Fibroblast of lung (primary cell): ENCODE data around the gene OR10H1. TPM values are rescaled to one million over a fixed set of nuclear protein-coding genes. Genes with fewer than 3 reads are reported as not detected.

Experiments
- DNase-seq, 2 donors: peaks; one replicate each; pipeline versions ENCODE4 v3.0.0 to v3.0.0-alpha.2; 2010; ENCODE audit warnings: low read depth in 2 of 2
- H2AFZ ChIP-seq: 2 replicates; pipeline ENCODE4 v1.5.1; 2012; ENCODE audit warnings: low read length, control low read depth, inconsistent platforms
- H3K27ac ChIP-seq: 2 replicates; pipeline ENCODE4 v1.5.1; 2011; ENCODE audit warnings: low read length, control low read depth; ENCODE audit not compliant: insufficient read depth
- H3K27me3 ChIP-seq: 2 replicates; pipeline ENCODE4 v1.5.1; 2011; ENCODE audit warnings: mild to moderate bottlenecking, low read length; ENCODE audit not compliant: control insufficient read depth, insufficient read depth
- H3K36me3 ChIP-seq: 2 replicates; pipeline ENCODE4 v1.5.1; 2011; ENCODE audit warnings: low read length; ENCODE audit not compliant: control insufficient read depth, insufficient read depth
- H3K4me1 ChIP-seq: 2 replicates; pipeline ENCODE4 v1.5.1; 2011; ENCODE audit warnings: low read length; ENCODE audit not compliant: control insufficient read depth, insufficient read depth; ENCODE audit errors: extremely low read depth
- H3K4me2 ChIP-seq: 2 replicates; pipeline ENCODE4 v1.5.1; 2011; ENCODE audit warnings: low read length, control low read depth; ENCODE audit not compliant: insufficient read depth; ENCODE audit errors: extremely low read depth
- H3K4me3 ChIP-seq, 4 experiments: fragments of 200-600 bp in 1 of 4; sonication (generic) in 1 of 4; replicated peaks in 1 of 4; 2 replicates each; pipeline ENCODE4 v1.5.1; 2011 to 2016; ENCODE audit warnings: low read length in 4 of 4, low read depth in 3 of 4, mild to moderate bottlenecking in 3 of 4, control low read depth in 2 of 4, inconsistent platforms in 1 of 4, mixed read lengths in 1 of 4; ENCODE audit not compliant: insufficient read depth in 1 of 4; ENCODE audit errors: control extremely low read depth in 1 of 4
- H3K79me2 ChIP-seq: 2 replicates; pipeline ENCODE4 v1.5.1; 2012; ENCODE audit warnings: mild to moderate bottlenecking, low read length, inconsistent platforms; ENCODE audit not compliant: control insufficient read depth, insufficient read depth
- H3K9ac ChIP-seq: 2 replicates; pipeline ENCODE4 v1.5.1; 2011; ENCODE audit warnings: mild to moderate bottlenecking, low read length, control low read depth; ENCODE audit not compliant: insufficient read depth
- H3K9me3 ChIP-seq: 2 replicates; pipeline ENCODE4 v1.5.1; 2012; ENCODE audit warnings: low read depth, low read length; ENCODE audit not compliant: control insufficient read depth, insufficient read depth
- H4K20me1 ChIP-seq: 2 replicates; pipeline ENCODE4 v1.5.1; 2011; ENCODE audit warnings: low read length; ENCODE audit not compliant: control insufficient read depth, insufficient read depth; ENCODE audit errors: extremely low read depth
- EZH2 ChIP-seq: IDR thresholded peaks from 2 replicates; pipeline ENCODE4 v1.5.1; 2012; ENCODE audit warnings: low read length, control low read depth, mild to moderate bottlenecking; ENCODE audit errors: missing control alignments
- polyA plus RNA-seq, 2 donors: library from polyadenylated mRNA; depleted of rRNA in 1 of 2; stranded (reverse) in 1 of 2; unstranded in 1 of 2; fragments of >200 nt; gene quantifications; 2 replicates each; pipeline ENCODE4 v1.2.1, GENCODE V29; 2011 to 2012; ENCODE audit warnings: missing spikeins in 1 of 2
- total RNA-seq: library from RNA; depleted of rRNA; stranded (reverse); fragments of >200 nt; gene quantifications from 2 replicates; pipeline ENCODE4 v1.2.1, GENCODE V29; 2014
- TF ChIP-seq, protein P1 (sequence below), 2 donors: IDR thresholded peaks in 1 of 2; conservative IDR thresholded peaks in 1 of 2; 1 replicate in 1 of 2; 2 replicates in 1 of 2; pipeline ENCODE4 v1.5.1; 2011 to 2012; ENCODE audit warnings: low read length in 2 of 2, control low read depth in 1 of 2, inconsistent platforms in 1 of 2, low read depth in 1 of 2, mild to moderate bottlenecking in 1 of 2

The OR10H1 gene
- total and polyA plus RNA-seq, 2 donors (not counting 1 experiment from before 2014, with no cell fraction given), result not detected

DNA sequence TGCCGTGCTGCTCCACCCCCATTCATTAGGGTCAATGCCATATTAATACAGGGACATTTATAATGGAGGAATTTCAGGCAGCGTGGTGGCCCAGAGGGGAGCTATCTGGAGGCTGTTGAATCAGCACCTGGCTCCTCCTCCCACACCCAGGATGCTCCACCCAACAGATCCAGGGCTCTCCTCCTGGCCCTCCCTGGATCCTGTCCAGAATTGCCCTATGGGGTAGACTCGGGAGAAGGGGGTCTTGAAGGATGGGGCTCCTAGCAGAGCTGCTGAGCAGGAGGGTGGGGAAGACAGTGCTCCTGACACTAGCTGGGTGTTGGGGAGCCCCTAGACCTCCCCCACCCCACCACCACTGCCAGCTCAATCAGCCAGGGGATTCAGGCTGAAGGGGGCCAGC, 33.3 kb downstream of the OR10H1 start:
- no peak overlapping the region for H3K27ac ChIP-seq
- H3K4me1 ChIP-seq, result no peaks in the 10 kb centered on the region
- H3K27me3 ChIP-seq, result no peaks in the 10 kb centered on the region
- no peak for DNase-seq
- no peak overlapping the region for H3K9ac ChIP-seq
- H3K79me2 ChIP-seq, result no peaks in the 10 kb centered on the region
- H3K4me3 ChIP-seq, result no peak overlapping the region
- no peaks in the 10 kb centered on the region for H3K9me3 ChIP-seq
- no peak overlapping the region for H3K4me2 ChIP-seq
- no peak overlapping the region for H2AFZ ChIP-seq
- no peaks in the 10 kb centered on the region for H3K36me3 ChIP-seq
- TF ChIP-seq, protein P1, sequence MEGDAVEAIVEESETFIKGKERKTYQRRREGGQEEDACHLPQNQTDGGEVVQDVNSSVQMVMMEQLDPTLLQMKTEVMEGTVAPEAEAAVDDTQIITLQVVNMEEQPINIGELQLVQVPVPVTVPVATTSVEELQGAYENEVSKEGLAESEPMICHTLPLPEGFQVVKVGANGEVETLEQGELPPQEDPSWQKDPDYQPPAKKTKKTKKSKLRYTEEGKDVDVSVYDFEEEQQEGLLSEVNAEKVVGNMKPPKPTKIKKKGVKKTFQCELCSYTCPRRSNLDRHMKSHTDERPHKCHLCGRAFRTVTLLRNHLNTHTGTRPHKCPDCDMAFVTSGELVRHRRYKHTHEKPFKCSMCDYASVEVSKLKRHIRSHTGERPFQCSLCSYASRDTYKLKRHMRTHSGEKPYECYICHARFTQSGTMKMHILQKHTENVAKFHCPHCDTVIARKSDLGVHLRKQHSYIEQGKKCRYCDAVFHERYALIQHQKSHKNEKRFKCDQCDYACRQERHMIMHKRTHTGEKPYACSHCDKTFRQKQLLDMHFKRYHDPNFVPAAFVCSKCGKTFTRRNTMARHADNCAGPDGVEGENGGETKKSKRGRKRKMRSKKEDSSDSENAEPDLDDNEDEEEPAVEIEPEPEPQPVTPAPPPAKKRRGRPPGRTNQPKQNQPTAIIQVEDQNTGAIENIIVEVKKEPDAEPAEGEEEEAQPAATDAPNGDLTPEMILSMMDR (conservative IDR thresholded peaks at IDR 0.05 in 1 of 2, IDR thresholded peaks at IDR 0.05 in 1 of 2; ENCODE audit: low read depth in 1 of 2, low read length in 2 of 2), result no peak
- no peak for TF ChIP-seq EZH2
- no peaks in the 10 kb centered on the region for H4K20me1 ChIP-seq

GRCh38 chr19:15781661-15782060, 33.8 kb downstream of the OR10H1 start:
- Histone ChIP-seq H3K79me2 (no peaks in the 10 kb centered on the region), H3K4me2 (no peak overlapping the region)
- TF ChIP-seq, protein P1 (conservative IDR thresholded peaks at IDR 0.05 in 1 of 2, IDR thresholded peaks at IDR 0.05 in 1 of 2; ENCODE audit: low read depth in 1 of 2, low read length in 2 of 2), result no peak
- no peak for TF ChIP-seq EZH2

DNA sequence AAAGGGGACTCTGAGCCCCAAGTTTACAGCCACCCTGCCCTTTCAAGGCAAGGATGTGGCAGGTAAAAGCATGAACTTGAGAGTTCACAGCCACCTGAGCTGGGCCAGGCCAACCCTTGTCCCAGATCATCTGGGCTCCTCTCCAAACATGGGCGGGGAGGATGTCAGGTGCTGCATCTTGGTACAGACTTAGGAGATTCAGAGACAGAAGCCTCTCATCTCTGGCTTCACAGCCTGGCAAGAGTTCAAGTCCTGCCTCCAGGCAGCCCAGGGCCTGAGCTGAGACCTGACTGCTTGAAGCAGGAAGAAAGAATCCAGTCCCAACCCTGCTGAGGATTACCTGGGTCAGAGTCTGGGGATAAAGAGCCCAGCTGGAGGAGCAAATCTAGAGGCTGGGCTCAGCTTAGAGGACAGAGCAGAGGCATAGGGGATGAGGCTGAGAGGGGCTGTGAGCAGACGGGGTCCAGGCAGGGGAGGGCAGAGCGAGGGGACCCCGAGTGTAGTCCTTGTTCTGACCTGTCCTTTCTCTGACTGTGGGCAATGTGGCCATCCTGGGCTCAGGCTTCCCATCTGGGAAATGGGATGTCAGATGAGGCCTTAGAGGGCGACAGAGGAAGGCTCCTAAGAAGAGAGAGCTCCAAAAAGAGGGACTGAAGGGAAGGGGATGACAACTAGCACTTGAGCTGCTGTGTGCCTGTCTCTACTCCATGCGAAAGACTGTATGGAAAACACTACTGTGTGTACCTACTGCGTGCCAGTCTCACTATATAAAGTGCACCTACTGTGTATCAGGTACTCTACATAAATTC, 34.6 kb downstream of the OR10H1 start:
- H3K9me3 ChIP-seq, result no peaks in the 10 kb centered on the region
- TF ChIP-seq EZH2, result no peak
- TF ChIP-seq, protein P1 (conservative IDR thresholded peaks at IDR 0.05 in 1 of 2, IDR thresholded peaks at IDR 0.05 in 1 of 2; ENCODE audit: low read depth in 1 of 2, low read length in 2 of 2), result no peak
- H3K4me3 ChIP-seq, result no peak overlapping the region
- H2AFZ ChIP-seq, result no peak overlapping the region
- no peak overlapping the region for H3K9ac ChIP-seq
- H3K4me2 ChIP-seq, result no peak overlapping the region
- DNase-seq, result no peak
- no peak overlapping the region for H3K27ac ChIP-seq
- H3K36me3 ChIP-seq, result no peaks in the 10 kb centered on the region
- no peaks in the 10 kb centered on the region for H3K79me2 ChIP-seq
- H3K27me3 ChIP-seq, result no peaks in the 10 kb centered on the region
- no peaks in the 10 kb centered on the region for H3K4me1 ChIP-seq
- no peaks in the 10 kb centered on the region for H4K20me1 ChIP-seq

More at GRCh38 chr19:15781661-15782060, 33.8 kb downstream of the OR10H1 start:
- H3K9ac ChIP-seq, result no peak overlapping the region
- no peaks in the 10 kb centered on the region for H3K27me3 ChIP-seq
- no peak for DNase-seq
- H3K4me1 ChIP-seq, result no peaks in the 10 kb centered on the region
- H2AFZ ChIP-seq, result no peak overlapping the region
- no peaks in the 10 kb centered on the region for H3K36me3 ChIP-seq
- no peaks in the 10 kb centered on the region for H3K9me3 ChIP-seq
- H3K4me3 ChIP-seq, result no peak overlapping the region
- H4K20me1 ChIP-seq, result no peaks in the 10 kb centered on the region
- H3K27ac ChIP-seq, result no peak overlapping the region
